Measurements from ENCODE around the gene PLEKHA5.
"Not testable (repeated sequence)": the region's sequence is repeated elsewhere in the genome, so short reads cannot be mapped to it uniquely, and the experiment has no call there.

The PLEKHA5 gene

GRCh38 chr12:19285793-19286448 is 156.4 kb downstream of the PLEKHA5 start:
- no peak for DNase-seq

GRCh38 chr12:19287302-19287701 is 157.8 kb downstream of the PLEKHA5 start:
- DNase-seq, result no peak

GRCh38 chr12:19288161-19288560 is 158.6 kb downstream of the PLEKHA5 start:
- no peak for DNase-seq

GRCh38 chr12:19288603-19289244 is 159.2 kb downstream of the PLEKHA5 start:
- DNase-seq, result no peak

DNA sequence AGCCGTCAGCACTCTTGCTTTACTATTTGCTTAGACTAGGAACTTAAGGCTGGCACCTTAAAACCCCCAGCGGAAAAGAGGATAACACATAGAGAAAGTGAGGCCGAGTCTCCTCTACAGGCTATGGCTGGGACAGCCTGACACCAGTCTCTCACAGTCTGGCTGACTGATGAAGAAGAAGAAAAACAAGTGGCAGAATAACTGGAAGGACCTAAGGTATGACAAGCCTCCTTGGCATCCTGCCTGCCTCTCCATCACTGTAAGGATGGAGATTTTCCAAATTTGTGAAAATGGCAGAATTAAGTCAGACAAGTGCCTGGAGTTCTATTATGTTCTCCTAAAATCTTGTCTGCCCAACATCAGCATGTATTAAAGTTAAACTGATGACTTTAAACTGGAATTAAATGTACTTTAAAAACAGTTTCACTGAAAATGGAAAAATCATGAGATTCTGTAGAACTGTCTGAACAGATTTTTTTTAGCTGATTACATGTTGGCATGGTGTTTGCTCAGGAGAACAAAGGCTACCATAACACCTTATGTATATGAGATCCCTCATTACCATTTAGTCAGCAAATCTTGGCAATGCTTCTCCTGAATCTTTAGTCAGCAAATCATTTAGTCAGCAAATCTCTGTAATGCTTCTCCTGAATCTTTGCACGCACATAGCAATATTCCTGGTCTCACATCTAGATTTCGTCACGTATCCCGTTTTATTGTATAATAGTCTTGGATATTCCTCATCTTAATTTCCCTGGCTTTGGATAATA is 169.5 kb downstream of the PLEKHA5 start:
- no peak for DNase-seq

- DNase-seq, result no peak
These were observed 170.2 kb downstream of the PLEKHA5 start for GRCh38 chr12:19299765-19300164.

- DNase-seq, result no peak
These were observed 171.7 kb downstream of the PLEKHA5 start for GRCh38 chr12:19301223-19301622.

- no peak for DNase-seq
These were observed 172.2 kb downstream of the PLEKHA5 start for GRCh38 chr12:19301688-19302087.

GRCh38 chr12:19302100-19302640 is 172.6 kb downstream of the PLEKHA5 start:
- DNase-seq, result no peak

- DNase-seq, result no peak
These were observed 174.0 kb downstream of the PLEKHA5 start for GRCh38 chr12:19303496-19303895.

DNA sequence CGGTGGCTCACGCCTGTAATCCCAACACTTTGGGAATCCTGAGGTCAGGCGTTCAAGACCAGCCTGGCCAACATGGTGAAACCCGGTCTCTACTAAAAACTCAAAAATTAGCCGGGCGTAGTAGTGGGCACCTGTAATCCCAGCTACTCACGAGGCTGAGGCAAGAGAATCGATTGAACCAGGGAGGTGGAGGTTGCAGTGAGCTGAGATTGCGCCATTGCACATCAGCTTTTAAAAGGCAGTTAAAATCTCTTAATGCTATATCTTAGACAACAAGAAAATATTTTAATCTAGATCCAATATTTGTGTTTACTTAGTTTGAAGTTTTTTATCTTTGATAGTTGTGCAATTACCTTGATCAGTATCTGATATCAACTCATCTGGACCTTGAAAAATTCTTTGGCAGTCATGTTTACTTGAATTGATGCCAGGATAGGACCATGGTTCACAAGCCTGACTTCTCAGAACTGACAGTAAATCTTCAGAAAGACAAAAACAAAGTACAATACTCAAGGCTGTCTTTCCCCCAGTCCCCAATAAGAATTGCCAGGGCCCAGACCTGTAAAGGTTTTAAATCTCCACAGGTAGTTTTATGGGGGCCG is 174.7 kb downstream of the PLEKHA5 start:
- DNase-seq, result no peak

- not testable (repeated sequence) for DNase-seq
These were observed 176.1 kb downstream of the PLEKHA5 start for GRCh38 chr12:19305621-19306020.

DNA sequence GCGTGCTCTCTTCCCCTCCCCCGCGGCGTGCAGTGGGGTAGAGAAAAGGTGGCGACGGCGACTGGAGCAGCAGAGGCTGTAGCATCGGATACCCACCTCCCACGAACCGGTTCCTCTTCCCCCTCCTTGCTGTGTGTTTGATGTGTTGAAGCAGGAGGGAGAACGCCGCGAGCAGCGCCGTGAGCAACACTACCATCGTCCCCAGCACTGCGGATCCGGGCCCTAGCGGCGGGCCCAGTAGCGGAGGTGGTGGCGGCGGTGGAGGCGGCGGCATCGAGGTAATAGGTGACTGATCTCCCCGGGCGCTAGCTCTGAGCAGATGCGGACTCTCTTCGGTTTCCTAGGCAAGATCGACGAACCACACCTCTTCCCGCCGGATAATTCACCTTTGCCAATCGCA is 176.8 kb downstream of the PLEKHA5 start:
- DNase-seq, result no peak

DNA sequence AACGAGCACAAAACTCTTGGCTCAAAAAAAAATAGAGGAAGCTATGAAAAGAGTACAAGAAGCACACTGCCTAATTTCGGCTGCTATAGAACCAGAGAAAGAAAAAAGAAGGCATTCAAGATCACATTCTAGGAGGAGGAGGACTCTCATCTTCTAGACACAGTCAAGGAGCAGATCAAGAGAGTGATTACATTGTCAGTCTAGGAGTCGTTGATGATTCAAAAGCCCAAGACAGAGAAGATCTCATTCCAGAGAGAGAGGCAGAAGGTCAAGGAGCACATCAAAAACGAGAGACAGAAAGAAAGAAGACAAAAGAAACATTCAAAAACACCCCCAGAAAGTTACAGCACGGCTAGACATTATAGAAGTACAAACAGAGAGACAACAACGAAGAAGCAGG is 177.9 kb downstream of the PLEKHA5 start:
- DNase-seq, result no peak

DNA sequence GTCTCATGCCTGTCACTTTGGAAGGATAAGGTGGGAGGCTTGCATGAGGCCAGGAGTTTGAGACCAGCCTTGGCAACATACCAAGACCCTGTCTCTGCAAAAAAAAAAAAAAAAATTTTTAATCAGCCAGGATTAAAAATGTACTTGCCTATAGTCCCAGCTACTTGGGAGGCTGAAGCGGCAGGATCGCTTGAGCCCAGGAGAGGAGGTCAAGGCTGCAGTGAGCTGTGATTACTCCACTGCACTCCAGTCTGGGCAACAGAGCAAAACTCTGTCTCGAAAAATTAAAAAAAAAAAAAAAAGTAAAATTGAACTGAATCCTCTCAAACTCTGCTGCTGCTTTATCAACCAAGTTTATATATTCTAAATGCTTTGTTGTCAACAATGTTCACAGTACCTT is 181.6 kb downstream of the PLEKHA5 start:
- no peak for DNase-seq

GRCh38 chr12:19312637-19313036 is 183.1 kb downstream of the PLEKHA5 start:
- DNase-seq, result no peak

DNA sequence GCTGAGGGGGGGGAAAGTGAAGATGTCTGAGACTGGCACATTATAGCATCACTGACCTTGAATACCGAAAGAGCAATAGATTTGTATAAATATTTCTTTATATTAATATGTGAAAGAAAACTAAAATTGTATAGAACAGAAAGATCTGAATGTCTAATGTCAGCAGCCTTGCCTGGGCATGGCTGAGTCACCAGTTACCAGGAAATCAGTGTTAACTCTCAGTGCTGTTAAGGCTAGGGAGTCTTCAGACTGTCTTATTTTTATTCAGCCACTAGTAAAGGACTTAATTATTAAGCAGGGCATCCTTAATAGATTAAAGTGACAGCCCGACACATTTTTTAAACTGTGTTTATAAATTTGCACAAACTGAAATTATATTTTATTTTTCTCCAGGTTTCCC is 186.9 kb downstream of the PLEKHA5 start:
- no peak for DNase-seq

DNA sequence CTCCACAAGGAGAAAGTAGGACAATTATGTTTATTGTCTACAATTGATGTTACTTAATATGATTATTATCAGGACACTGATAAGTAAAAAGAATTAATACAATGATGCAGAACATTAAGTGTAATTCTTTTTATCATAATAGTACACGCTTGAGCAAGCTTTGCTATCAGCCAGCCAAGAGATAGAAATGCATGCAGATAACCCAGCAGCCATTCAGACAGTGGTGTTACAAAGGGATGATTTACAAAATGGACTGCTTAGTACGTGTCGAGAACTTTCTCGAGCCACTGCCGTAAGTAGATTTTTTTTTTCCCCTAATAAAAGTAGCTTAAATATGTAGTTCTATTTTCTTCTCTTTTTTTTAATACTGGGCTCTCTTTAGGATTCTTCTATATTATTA is 192.8 kb downstream of the PLEKHA5 start:
- no peak for DNase-seq

GRCh38 chr12:19323805-19324204 is 194.3 kb downstream of the PLEKHA5 start:
- no peak for DNase-seq

GRCh38 chr12:19326102-19326501 is 196.6 kb downstream of the PLEKHA5 start:
- no peak for DNase-seq

DNA sequence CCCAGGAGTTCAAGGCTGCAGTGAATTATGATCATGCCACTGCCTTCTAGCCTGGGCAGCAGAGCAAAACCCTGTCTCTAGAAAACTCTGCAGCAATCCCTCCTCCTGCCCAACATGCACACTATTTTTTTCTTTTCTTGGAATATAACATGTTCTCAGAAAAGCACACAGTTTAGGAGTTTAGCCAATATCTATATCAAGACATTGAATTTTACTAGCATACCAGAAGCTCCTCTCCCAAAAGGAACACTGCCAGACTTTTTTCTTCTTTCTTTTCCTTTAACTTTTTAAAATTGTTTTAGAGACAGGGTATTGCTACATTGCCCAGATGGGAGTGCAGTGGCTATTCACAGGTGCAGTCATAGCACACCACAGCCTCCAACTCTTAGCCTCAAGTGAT is 202.7 kb downstream of the PLEKHA5 start:
- no peak for DNase-seq

DNA sequence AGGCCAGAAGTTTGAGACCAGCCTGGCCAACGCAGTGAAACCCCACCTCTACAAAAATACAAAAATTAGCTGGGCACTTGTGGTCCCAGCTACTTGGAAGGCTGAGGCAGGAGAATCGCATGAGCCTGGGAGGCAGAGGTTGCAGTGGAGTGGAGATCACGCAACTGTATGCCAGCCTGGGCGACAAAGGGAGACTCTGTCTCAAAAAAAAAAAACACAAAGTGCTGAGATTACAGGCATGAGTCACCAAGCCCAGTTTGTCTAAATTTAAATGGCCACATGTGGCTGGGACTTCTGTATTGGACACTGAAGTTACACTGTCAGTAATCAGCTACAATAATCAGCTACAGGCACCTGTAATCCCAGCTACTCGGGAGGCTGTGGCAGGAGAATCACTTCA is 208.9 kb downstream of the PLEKHA5 start:
- DNase-seq, result no peak

DNA sequence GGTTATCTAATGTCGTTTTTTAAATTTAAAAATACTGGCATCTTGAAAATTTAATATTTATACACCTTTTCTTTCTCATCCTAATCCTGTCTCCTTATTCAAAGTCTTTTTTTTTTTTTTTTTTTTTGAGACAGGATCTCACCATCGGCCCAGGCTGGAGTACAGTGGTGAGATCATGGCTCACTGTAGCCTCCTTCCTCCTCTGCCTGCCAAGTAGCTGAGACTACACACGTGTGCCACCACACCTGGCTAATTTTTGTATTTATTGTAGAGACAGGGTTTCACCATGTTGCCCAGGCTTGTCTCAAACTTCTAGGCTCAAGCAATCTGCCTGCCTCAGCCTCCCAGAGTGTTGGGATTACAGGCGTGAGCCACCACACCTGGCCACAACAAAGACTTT is 221.3 kb downstream of the PLEKHA5 start:
- not testable (repeated sequence) for DNase-seq
